NAMALWA (cell line): ENCODE measurements around the gene NSUN2.

ENCODE experiments used
- DNase-seq: peaks from one replicate; pipeline ENCODE4 v3.0.0-alpha.2; 2015; ENCODE audit warnings: low spot score

Gene NSUN2

DNA sequence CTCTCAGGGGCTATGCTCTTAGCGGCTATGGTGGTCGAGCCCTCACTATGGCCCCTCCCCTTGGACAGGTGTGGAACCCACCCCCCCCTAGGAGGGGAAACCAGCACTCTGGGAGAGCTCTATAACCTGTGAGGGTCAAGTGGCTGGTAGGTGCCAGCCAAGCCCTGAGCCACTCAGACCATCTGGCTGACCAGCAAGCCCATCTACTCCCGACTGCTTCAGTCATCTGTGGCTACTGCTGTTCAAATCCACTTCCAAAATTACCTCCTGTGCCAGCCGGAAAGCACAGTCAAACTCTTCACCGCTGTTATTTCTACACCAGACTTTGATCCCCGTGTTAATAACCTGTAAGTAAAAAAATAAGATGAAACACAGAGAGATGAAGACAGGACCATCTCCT lies 28.5 kb downstream of the NSUN2 start:
- no peak for DNase-seq

DNA sequence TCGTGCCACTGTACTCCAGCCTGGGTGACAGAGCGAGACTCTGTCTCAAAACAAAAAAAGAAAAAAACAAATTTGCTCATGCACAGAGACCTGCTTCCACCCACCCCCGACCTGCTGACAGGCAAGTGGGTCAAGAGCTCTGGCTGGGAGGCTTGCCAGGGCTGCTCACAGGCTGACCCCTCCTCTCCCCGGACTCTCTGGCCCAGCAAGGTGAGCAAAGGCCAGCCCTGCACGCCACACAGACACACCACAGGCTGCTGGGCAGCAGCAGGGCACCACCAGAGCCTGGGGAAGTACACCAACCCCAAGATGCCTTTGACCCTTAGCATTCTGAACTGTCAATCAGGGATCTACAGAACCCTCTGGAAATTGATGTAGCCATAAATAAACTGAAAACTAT lies 29.2 kb downstream of the NSUN2 start:
- no peak for DNase-seq

DNA sequence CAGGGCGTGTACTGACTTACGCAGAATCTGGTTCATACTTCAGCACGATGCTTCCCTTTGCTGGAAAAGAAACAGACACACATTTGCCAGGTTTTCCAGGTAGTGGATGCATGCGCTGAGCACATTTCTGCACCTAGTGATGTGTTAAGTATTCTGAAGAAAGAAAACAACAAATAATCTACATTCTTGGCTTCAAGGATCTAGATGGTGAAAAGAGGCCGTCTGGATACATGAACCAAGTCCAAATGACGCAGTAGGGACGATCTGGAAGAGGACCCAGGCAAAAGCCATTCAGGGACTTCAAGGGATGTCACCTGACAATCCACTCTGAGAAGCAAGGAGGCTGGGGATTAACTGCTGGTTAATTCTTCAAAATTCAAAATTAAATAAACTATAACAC lies 30.4 kb downstream of the NSUN2 start:
- DNase-seq = no peak

DNA sequence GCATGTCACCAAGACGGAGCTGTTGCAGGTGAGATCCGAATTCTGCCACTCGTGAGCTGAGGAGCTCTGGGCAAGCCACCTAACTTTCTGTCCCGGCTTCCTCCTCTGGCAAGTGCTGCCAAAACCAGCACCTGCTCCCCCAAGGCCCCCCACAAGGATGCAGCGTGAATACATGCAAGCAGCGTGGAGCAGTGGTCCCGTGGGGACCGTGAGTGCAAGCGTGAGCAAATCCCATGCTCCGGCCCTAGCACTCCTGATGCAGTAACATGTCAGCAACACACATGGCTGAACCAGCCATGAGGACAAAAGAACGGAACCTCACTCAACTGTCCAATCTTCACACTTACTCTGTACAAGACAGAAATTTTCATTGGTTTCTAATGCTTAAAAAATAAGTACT lies 31.0 kb downstream of the NSUN2 start:
- no peak for DNase-seq

DNA sequence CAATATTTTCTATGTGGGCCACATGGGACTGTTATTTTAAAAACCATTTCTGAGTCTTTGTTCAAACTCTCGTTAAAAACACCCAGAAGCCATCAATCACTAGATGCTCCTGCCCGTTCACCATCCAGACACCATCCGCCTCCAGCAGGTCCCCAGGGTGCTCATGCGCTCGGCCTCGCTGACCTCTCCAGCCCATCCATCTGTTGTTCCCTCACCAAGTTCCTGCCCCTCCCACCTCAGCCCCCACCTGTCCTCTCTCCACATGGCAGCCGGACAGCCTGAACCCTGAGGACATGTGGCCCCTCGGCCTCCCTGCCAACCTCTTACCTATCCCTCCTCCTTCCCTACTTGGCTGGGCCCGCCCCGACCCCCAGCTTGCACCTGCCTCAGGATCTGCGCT lies 31.6 kb downstream of the NSUN2 start:
- DNase-seq = no peak

DNA sequence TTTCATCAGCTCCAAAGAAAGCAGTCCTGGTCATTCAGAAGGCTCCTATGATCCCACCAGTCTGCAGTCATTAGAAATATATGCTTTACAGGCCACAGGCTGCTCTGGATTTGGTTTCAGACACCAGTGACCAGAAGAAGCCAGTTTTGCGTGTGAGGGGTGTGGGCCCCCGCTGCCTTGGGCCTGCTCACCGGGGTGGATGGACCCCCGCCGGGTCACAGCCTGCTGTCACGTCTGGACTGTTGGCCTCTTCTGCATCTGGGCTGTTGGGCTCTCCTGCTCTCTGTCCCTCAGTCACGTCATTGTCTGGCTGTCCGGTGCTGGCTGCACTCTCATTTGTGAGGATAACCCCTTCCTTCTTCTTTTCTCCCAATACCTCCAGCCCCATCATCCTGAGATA lies 33.1 kb downstream of the NSUN2 start:
- no peak for DNase-seq

DNA sequence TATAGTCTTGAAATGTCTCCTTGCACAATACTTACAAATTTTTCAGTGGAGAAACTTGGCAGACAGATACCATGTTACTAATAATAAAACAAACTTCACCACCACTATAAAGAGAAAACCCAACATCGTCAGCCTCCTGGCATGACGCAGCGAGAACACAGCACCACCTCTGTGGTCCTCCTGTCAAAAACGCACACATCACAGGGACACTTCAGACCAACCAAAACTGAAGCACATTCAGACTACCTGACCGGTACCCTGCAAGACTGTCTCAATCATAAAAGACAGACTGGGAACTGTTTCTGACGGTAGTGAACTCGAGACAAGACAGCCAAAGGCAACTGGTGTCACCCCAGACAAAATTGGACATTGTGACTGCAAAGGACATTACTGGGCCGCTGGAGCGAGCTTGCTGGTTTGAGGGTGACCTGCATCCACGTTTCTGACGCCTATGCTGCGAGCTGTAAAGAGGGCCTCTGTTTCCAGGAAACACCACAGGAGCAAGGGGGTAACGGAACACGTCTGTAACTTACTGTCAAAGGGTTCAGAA lies 34.4 kb downstream of the NSUN2 start:
- DNase-seq = no peak

DNA sequence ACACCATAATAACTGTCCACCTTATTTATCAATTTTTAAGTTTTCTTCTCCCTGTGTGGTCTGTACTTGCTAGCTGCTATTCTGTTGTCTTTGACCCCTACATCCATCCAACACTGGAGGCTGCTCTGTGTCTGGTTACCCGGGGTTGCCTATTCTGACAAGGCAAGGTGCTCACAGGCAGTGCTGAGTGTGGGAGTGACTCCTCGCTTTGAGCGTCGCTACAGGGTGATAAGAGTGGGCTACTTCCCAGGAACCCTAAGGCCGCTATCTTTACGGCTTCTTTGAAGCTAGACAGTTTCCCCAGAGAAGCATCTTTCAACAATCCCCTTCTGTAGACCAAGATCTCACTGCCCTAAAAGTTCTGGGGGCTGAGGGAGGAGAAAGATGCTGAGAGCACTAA lies 35.3 kb downstream of the NSUN2 start:
- DNase-seq = no peak

DNA sequence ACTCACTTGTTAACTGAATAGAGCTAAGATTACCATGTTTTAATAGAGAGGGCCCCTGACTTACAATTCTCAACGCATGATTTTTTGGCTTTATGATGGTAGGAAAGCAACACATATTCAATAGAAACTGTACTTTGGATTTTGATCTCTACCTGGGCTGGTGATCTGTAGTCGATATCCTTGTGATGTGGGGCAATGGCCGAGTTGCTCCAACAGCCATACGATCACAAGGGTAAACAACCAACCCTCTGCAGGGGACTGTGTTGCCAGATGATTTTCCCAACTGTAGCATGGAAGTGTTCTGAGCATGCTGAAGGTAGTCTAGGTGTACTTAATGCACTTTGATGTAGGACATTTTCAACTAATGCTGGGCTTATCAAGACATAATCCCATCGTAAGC lies 36.5 kb downstream of the NSUN2 start:
- DNase-seq = no peak

DNA sequence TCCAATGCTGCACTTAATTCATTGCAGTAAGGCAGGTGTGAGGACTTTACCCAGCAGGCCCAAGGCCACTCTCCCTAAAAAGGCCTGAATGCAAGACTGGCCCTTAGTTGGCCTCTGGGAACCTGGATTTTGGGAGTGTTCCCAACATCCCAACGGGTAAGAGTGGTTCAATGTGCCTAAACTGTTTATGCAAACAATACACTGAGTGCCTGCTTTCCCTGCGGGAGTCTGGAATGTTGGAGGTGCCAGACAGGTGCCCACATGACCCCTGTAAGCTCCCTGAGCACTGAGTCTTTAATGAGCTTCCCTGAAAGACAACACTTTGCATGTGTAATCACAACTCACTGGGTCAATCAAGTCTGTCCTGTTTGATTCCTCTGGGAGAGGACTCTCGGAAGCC lies 37.4 kb downstream of the NSUN2 start:
- DNase-seq = no peak

DNA sequence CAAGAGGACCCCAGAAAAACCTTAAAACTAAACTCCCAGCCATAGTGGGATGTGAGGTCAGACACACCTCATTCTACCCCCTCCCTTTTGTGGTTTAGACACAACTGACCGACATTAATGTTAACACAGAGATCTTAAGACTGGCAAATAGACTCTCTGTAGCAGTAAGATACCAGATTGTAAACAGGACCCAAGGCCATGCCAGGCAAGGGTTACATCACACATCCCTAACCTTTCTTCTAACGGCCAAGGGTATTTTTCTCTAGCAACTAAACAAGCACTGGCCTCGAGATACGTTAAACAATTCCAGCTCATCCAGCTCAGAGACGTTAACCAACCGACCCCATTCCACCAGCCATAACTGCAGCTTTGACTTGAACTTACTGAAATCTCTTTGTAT lies 38.8 kb downstream of the NSUN2 start:
- DNase-seq = no peak

DNA sequence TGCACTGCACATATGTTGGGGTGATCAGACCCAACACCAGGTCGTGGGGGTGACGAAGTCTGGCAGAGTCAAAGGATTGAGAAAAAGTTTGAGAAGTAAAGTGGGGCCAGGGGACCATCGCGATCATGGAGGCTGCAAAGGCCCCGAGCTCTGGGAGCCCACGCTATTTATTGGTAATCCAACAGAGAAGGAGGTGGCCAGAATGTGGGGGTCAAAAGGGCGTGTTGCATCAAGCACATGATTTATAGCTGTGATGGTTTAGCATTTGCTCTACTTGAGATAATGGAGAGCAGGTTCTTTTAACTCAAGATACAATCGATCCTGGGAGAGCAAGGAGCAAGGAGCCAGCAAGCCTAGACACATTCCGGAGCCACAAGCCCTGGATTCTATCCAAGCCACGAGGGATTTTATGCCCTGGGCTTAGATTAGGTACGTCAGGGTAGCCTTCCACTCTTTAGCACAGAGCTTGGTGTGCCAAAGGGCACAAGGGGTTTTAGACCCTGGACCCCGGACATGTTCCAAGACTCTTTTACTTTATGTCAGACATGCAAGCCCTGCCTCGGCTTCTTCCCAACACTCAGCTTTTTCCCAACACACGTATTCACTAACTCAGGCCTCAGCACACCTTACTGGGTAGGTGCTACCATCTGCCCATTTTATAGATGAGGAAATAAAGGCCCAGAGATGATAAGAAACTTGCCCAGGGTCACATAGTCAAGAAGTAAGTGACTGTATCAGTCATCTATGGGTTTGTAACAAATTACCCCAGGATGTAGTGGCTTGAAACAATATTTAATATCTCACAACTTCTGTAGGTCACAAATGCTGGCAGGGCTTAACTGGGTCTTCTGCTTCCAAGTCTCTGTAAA lies 39.5 kb downstream of the NSUN2 start:
- DNase-seq = no peak

DNA sequence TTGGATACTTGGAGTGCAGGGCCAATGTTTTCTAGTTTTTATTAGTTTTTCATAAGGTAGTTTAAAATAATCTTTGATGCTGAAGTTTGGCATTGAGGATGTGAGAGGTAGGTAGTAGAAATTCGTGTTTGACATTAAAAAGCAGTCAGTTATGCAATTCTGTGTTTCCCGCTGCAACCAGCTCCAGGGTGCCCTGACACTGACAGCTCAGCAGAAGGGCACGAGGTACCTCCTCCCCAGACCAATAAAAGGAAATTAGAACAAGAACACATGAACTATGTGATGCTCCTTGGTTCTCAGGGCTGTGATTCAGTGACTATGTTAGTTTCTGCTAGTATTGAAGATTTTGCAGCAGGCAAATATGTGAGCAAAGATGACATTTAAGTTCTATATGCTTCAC lies 40.2 kb downstream of the NSUN2 start:
- DNase-seq = no peak

DNA sequence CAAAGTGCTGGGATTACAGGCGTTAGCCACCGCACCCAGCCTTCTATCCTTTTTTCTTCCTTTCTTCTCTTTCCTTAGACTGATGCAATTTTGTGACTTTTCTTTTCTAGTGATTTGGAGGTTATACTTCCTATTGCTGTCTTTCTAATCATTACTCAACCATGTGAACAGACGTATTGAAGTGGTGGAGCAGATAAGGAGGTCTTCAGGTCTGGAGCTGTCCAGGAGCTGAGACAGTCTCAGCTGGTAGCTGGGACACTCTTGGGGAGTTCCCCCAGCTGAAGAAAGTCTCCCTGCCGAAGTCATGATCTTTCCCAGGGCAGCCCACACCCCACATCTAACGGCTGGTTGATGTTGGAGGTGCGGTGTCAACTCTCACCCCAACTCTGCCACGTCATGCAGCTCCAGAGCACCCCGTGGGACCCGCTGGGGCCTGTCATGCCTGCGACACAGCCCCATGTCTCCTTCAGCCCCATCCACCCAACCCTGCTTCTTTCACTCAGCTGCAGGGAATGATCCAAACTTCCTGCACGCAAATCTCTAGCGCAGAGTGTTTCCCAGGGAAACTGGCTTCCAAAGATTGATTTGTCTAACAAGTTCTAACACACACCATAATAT lies 41.1 kb downstream of the NSUN2 start:
- no peak for DNase-seq

DNA sequence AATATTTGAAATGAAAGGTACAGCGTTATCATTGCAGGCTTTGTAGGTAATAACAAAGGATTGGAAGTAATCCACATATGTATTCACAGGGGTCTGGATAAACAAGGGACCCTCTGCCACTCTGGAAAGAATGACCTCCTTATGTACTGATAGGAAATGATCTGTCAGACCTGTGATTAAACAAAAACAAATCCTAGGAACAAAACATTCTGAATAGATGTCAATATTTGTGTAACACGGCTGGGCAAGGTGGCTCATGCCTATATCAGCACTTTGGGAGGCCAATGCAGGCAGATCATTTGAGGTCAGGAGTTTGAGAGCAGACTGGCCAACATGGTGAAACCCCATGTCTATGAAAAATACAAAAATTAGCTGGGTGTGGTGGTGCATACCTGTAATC lies 42.3 kb downstream of the NSUN2 start:
- DNase-seq = no peak

DNA sequence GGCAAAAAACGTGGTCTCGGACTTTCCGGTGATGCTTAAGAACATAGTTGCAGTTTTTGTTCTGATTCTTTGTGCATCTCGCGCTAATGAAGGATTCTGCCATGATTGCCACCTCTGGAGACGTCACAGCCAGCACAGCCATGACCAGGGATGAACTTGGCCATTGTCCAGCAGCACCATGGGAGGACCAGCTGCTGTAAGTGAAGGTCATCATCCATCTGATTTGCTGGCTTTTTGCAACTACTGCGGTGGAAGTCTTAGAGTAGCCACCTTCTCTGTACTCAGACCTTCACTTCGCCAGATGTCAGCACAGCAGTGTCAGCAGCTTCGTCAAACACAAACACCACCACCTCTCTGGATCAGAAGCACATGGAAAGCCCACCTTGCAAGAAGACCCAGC lies 45.7 kb downstream of the NSUN2 start:
- no peak for DNase-seq

DNA sequence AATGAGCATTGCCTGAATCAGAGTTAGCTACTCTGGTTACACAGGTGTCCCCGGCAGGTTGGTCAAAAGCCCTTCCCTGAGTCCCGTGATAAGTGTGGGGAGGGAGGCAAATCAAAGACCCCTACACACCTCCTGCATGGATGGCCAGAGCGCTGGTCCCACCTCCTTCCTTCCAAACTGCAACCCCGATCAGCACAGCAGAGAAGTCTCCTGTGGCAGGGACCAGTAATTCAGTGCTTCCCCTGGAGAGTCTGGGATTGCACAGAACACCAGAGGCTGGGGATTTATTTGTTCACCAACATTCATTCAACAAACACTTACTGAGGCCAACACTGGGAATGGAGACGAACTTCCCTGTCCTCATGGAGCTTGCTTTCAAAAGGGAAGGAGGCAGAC lies 46.2 kb downstream of the NSUN2 start:
- no peak for DNase-seq

DNA sequence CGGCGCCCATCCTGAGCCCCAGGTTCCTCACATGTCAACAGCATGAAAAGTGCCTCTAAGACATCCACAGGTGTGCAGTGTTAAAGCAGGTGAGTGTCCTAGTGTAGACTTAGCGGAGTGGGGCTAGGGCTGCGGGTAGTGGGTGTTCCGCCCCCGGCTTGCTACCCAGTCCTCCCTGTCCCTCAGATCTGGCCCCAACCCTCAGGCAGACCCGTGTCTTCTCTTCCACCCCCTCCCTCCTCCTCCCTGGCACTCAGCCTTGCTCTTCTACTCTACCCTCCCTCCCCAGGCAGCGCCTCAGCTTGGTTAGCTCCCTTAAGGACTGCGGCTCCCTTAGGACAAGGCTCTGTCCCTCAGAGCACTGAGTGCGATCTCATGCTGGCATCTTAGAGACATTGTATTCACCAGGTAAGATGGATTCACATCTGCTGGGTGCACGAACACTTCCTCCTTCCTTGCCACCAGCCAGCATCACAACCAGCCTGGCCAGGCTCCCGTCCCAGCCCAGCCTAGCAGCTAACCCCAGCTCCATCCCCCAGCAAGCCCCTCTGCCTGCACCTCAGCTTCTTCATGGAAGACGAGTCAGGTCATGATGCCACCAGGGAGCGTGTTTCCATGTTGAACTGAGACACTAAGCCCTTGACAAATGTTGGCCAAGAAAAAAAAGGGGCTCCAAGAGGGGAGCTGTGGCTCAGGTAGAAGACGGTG lies 46.8 kb downstream of the NSUN2 start:
- no peak for DNase-seq

DNA sequence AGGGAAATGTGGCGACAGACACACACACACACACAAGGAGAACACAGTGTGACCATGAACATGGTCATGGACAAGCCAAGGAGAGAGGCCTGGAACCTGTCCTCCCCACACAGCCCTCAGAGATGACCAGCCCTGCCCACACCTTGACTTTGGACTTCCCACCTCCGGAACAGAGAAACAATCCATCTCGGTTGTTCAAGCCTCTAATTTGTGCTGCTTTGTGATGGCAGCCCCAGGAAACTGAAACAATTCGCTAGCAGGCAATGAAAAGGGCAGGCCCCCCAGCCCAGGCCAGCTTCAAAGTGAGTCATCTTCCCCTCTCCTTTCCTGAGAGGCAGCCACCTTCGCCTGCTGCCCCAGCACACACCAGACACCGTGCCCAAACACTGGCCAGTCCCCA lies 47.7 kb downstream of the NSUN2 start:
- DNase-seq = no peak

DNA sequence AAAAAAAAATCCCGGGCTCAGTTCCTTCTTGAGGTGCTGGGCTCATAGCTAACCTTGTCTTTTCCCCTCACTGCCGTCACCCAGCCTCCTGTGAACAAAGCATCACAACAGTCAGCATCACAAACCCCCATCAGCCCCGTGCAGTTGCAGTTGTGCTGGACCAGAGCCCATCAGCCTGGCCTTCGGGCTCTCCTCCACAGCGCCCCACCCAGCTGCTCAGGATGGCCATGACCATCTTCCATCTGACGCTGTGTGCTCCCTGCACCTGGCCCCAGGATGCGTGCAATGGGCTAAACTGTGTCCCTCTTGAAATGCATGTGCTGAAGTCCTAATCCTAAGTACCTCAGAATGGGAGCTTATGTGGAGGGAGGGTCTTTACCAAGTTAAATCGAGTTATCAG lies 48.1 kb downstream of the NSUN2 start:
- DNase-seq = no peak

DNA sequence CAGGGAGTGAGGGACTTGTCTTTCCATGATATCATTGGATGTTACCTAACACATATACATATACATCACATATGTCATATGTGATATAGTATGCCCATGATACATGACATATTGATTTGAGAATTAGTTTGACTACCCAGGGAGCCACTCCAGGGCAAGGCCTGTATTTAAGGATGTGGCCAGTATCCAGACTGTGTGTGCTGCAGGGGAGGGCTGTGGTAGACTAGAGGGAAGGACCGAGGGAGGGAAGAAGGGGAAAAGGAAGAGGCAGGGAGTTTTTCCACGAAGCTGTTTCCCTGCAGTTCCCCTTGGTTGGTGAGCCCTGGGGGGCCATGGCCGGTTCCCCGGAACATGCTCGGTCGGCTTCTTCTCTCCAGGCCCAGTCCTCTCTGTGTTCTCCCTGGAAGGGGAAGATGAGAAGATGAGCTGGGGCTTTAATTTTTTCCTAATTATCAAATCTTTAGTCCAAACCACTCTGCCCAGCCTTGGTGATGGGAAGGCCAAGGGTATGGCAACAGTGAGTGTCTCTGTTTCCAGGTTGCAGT lies 48.7 kb downstream of the NSUN2 start:
- no peak for DNase-seq

DNA sequence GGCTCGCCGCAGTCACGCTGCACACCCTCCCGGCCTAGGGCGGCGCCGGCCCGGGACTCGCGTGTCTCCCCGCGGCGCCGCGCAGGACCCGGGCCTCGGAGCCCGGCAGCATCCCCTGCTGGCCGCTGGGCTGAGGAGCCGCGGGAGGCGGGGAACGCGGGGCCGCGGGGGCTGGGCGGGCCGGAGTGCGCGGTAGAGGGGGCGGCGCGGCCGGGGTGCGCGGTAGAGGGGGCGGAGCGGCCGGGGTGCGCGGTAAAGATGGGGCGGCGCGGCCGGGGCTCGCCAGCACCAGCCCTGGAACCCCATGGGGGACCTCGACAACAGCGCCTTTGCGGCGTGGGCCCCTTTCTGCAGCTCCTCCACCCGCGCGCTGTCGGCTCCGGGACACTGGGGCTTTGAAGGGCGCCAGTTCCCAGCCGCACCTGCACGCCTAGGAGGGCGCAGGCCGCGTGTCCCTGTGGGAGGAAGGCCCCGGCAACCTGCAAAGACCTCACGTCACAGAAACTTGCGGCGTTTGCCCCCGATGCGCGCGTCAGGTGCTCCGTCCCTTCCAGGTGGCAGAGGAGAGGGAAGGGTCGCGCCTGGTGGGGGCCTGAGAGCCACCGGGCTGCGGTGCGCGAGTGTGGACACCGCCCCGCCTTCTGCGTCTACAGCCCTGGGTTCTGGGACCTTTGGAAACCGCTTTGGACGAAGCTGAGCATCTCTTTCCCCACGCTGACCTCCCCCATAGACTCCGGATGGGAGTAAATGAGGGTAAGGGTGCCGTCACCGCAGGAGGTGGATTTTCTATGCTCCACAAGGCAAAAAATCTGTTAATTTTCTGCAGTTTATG lies 49.6 kb downstream of the NSUN2 start:
- no peak for DNase-seq
